Stimulated activated CD8-positive, alpha-beta memory T cell treated with anti-CD3 and anti-CD28 coated beads, Interleukin-2, amount 100 ng/mL, for 1 hour (primary cell): ENCODE results near the gene NPY2R.

Source experiments
- DNase-seq, 2 donors: peaks; one replicate each; pipeline ENCODE4 v3.0.0-alpha.2; 2020; ENCODE audit warnings: low read depth in 2 of 2

The NPY2R gene, protein sequence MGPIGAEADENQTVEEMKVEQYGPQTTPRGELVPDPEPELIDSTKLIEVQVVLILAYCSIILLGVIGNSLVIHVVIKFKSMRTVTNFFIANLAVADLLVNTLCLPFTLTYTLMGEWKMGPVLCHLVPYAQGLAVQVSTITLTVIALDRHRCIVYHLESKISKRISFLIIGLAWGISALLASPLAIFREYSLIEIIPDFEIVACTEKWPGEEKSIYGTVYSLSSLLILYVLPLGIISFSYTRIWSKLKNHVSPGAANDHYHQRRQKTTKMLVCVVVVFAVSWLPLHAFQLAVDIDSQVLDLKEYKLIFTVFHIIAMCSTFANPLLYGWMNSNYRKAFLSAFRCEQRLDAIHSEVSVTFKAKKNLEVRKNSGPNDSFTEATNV

DNA sequence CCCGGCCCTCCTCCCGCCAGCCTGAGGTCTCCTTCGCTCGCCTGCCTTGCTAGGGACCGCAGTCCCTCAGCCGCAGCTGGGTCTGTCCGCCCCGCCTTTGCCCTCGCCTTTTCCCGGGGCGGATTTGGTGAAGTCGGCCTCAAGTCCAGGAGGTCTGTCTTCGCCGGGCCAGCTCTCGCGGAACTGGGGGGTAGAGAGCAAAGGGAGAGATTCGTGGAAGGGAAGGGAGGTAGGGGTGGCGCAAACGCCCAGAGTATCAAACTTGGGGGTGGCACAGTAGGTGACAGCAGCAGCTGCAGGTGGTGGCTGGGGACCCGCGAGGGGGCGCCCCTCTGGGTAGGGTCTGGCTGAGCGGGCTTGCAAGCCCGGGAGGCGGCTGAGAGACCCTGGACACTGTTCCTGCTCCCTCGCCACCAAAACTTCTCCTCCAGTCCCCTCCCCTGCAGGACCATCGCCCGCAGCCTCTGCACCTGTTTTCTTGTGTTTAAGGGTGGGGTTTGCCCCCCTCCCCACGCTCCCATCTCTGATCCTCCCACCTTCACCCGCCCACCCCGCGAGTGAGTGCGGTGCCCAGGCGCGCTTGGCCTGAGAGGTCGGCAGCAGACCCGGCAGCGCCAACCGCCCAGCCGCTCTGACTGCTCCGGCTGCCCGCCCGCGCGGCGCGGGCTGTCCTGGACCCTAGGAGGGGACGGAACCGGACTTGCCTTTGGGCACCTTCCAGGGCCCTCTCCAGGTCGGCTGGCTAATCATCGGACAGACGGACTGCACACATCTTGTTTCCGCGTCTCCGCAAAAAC is at the start of gene NPY2R:
TSS of gene NPY2R (plus strand) at position 379 of the 797 bp plus-strand sequence. CDS start 5,304 bp downstream, outside the sequence.
- no peak for DNase-seq

DNA sequence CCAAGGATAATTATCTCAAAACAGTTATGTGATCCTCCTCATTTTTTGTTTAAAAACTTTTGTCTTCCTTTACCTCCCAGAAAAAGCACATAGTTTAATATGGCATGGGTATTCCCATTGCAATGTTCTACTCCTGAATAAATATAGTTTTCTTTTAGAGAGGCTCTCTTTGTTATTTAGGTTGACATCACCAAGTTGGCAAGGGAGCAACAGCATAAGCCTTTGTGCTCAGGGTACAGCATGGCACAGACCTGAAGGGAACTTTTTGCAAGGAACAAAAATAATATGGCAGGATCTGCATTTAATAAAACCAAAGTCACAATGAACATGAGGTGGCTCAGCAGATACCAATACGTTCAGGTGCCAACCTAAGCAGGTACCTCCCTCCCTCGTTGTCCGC is 47.1 kb upstream of the NPY2R start:
- no peak for DNase-seq

DNA sequence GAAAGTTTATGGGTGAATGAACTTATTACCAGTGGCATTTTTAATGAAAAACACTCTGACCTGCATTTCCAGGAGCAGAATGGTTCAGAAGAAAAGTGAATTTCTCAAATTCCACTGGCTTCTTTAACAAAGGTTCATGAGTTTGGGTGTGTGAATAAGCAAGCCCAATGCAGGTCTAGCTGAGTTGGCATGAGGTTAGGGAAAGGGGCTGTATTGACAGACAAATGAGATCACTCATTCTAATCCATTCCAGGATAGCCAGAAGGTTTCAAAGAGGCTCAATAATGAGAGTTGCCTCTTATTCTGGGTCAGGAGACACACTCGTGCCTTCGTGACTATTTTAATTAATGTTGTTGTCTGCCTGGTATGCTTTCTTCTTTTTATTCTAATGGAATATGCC is 43.7 kb upstream of the NPY2R start:
- no peak for DNase-seq

DNA sequence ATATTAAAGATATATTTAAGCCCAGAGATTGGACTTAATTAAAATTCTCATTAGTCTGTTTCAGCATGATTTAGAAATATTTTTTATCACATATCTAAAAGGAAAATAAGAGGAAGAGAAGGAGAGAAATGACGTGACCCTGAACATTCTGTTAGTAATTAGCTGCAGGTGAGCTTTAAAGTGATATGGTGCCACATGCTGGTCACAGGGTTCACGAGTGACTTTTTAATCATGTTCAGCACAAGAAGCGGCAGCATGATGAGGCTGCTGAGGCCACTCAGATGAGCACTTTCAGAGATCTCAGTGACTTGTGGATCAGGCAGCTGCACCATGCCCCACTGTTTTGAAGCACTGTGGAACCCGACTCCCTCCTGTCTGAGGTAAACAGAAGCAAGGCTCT is 37.9 kb upstream of the NPY2R start:
- DNase-seq, result no peak

DNA sequence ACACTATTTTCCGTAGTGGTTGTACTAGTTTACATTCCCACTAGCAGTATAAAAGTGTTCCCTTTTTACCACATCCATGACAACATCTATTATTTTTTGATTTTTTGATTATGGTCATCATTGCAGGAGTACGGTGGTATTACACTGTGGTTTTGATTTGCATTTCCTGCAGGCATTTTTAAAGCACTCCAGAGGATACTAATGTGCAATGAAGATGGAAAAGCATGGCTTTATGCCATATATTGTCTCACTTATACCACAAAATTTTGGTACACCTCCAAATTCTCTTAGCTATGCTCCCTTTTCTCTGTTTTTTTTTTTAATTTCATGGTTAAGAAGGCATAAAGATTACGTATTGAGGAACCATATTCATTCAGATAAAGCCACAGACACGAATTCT is 35.1 kb upstream of the NPY2R start:
- no peak for DNase-seq

DNA sequence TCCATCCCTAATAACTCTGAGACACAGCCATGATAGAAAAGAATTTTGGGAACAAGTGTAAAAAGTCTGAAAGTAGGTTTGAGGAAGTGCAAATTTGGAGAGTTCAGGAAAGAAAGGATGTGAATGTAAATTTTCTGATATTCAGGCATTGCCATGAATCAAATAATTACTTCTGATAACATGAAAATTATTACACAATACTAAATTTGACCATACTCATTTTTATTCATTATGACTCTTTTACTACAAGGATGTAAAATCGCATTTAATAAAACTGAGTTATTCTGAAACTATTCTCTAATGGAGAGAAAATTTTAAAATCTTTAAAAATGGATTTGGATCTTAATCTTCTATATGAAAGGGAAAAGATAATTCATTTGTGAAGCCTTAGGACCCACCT is 33.8 kb upstream of the NPY2R start:
- no peak for DNase-seq

DNA sequence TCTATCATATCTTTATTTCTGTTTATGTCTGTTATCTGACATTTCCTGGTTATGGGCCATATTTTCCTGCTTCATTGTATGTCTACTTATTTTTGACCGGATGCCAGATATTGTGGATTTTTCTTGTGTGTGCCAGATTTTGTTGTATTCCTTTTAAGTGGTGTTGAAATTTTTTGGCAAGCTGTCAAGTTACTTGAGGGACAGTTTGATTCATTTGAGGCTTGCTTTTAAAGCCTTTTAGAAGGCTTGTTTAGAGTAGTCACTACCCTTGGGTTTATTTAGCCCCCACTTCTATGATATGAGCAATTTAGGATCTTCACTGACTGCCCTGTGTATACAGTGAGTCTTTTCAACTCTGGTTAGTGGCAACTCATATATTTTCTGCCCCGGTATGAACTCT is 29.2 kb upstream of the NPY2R start:
- no peak for DNase-seq

DNA sequence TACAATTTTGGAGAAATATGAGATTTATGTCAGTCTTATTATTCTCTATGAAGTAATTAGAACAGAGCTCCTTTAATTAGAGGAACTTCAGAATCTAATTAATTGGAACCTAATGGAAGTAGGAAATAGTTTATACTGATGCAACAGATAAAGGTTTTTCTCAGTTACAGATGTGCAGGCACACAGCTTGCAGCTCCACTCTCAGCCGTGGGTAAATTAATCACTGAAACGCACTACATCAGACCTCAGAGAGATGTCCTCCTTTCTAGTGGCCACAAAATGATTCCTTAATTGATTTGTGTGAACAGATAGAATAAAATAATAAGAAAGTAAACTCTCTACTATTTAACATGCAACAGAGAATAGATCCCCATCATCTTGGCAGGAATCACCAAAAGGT is 21.5 kb upstream of the NPY2R start:
- no peak for DNase-seq

DNA sequence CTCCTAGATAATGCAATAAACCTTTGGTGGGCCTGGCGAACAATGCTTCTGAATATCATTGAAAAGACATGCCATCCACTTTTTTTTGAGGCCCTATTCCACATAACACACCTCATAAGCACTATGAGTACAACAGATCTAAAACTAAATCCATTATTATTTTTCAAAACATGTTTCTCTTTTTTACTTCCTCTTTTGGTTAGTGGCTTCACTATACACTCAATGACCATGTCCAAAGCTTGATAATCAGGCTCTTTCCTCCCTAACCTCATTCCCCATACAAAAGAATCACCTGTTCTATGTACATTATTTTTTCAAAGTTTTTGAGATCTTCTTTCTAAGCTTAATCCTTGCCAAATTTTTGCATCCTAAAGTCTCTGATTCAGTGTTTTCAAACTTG is 20.4 kb upstream of the NPY2R start:
- DNase-seq, result no peak

DNA sequence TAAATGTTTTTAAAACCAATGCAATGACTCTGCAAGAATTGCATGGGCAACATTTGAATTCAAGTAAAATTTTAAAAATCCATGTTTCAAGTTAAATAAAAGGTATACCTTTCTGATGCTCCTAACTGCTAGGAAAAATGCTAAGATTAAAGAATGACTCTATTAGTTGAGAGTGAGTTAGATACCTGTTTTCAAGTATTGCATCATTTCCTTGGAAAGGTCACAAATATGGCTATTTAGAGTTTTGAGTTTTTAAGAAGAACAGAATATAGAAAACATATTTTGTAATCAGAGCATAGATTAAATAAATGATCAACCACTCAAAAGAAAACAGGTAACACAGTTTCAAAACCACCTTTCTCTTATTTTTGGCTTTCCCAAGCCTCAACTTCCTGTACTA is 18.3 kb upstream of the NPY2R start:
- no peak for DNase-seq

DNA sequence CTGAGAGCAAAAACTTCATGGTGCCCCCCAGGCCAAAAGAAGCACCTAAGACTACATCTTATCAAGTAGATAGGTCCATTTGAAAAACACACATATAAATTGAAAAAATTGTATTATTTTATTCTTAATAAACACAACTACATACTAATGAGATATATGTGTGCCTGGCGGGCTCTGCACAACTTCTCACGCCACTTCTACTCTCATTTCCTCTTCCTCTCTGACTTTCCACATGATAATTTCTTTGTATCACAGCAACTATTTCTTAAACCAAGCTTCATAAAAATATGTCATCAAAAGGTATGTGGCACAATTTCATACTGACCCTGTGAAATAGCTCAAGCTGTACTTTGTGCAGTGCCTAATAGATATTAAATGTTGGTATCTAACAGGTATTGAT is 10.7 kb upstream of the NPY2R start:
- DNase-seq, result no peak

DNA sequence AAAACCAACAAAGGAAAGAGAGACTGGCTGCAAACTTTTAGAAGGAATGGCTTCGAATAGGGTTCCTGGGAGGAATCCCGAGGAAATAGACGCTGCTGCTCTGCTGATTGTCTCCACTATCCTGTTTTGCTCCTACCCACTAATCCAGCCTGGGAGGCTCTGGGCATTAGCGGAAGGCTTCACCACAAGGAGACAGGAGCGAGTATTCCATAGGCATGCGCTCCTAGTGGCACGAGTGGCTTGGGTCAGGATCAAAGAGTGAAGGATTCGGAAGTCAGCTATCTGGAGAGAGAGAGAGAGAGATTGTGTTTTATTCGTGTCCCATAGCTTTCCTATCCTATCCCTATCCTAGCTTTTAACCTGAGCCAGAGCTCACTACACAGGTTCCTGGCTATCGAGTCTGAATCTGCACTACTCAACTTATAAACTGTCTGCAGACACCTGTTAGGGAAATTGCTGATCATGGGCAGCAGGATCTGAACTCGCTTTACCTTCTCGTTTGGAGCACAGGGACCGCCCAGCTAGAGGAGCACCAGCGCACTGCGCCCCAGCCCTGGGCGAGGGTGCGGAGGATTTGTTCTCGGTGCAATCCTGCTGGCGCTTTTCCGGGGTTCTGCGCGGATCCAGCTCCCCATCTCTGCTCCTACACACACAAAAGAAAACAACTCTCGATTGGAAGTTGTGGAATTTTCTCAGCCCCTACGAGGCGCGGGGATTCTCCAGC is 740 bp upstream of the NPY2R start:
- no peak for DNase-seq

DNA sequence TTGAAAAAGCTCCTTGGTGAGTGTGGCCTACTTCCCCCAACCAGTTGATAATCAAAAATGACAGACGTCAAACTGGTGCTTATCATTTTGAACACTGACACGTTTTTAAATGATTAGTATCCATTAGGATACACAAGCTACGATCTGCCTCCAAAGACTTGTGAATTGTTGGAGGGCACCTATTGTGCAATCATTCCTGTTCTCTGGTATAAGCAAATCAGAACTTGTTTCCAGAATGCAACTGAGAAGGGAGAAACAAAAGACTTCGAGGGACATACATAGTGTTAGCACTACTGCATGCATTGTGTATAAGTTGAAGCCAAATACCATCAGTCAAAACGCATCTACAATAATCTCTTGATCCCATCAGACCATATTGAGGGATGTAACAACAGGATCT is 11.6 kb downstream of the NPY2R start:
- no peak for DNase-seq

DNA sequence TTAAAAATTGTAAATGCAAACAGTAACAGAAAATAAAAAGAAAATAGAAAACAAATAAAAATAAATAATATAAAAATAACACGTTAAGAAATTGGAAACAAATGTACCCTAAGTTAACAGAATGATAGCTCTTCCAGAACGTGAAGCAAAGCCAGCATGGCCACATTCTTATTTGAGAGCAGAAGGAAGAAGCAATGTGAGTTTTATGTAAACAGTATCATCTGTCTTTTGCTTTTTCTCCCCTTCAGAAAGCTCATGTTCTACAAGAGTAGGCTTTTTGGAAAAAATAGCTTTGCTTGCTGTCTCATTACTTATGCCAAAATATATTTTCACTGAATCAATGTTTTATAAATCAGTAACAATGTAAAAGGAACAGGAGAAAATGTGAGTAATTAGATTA is 18.7 kb downstream of the NPY2R start:
- no peak for DNase-seq

DNA sequence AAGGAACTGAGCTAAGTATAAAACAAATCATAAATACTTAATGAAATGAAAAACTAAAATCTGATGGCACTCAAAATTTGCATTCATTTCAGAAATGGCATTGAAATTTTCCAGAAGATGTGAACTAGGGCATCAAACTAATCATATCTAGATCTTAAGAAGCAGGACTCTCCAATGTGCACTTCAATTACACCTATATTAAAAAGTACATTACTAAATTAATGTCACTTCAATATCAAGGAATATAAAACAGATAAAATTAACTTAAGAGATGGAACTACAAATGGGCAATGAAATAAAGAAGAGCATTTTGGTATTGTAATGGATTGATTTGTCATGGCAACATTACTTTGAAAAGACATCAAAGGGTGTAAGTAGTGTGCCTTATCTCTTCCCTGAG is 20.3 kb downstream of the NPY2R start:
- DNase-seq, result no peak

DNA sequence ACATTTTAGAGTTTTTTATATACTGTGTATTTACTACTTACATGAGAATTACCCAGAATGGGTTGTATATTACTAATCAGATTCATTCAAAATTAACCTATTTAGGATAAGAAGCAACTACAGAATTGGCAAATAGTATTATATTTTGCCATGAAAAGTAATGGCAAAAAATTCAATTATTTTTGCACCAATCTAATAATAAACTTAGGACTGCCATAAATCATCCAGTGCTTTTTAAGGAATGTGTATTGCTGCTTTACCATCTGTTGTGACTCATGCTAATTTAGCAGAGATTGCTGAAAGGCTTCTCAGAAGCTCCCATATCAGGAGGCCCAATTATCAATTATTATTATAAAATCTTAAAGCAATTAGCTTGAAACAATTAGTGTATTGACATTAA is 24.0 kb downstream of the NPY2R start:
- DNase-seq, result no peak

DNA sequence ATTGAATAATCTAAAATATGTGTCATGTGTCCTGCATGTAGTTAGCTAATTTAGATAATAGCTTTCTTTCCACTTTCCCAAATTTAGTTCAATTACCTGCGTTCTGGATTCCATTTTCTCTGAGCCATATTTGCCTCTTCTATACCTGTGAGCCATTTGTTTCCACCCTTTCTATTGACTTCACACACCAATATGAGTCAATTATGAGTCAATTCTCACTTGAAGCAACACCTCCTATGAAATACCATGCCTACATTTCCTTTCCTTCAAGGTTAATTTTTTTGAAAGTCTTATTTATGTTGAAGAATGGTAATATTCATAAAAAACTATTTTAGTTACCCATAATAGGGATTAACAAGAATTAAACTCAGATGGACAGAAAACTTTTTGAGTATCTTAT is 25.8 kb downstream of the NPY2R start:
- no peak for DNase-seq

DNA sequence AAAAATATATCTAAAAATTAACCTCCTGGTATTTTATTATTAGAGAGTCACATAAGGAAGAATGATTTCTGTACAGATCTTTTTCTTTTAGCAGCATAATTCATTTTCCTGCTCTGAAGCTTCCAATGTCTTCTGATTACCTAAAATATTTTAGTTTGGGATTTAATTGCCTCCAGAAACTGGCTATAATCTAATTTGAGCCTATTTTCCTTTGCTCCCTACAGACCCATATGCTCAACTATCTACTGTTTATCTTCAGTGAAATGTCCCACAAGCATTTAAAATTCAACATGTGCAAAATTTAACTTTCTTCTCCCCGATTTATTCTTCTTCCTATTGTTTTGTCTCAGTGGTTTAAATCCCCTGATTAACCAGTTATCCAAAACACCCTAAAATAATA is 29.1 kb downstream of the NPY2R start:
- DNase-seq, result no peak

DNA sequence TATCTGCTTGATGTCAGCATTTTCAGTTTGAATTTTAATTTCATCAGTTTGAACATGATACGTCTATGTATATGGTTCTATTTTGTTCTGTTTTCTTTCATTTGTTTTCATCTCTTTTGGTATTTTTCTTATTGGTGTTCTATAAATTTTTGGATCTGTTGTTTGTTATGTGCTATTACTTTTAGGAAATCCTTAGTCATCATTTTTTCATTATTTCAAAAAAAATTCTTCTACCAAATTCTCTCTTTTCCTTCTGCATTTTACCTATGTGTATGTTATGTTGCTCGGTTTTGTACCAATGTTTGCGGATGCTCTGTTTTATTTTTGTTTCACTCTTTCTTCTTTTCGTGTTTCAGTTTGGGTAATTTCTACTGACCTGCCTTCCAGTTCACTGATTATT is 32.8 kb downstream of the NPY2R start:
- no peak for DNase-seq

DNA sequence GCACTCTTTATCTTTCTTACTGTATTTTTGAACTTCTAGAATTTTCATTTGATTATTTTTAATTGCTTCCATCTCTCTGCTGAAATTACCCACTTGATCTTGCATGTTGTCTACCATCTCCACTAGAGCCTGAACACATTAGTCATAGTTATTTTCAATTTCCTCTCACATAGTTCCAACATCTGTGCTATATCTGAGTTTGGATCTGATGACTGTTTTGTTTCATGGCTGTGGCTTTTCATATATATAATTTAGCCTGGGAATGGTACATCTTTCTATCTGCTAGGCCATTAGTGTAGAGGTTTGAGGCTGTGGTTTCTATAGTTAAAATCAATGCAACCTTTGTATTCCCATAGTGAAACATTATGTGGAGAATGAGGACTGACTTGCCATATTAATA is 33.2 kb downstream of the NPY2R start:
- no peak for DNase-seq

DNA sequence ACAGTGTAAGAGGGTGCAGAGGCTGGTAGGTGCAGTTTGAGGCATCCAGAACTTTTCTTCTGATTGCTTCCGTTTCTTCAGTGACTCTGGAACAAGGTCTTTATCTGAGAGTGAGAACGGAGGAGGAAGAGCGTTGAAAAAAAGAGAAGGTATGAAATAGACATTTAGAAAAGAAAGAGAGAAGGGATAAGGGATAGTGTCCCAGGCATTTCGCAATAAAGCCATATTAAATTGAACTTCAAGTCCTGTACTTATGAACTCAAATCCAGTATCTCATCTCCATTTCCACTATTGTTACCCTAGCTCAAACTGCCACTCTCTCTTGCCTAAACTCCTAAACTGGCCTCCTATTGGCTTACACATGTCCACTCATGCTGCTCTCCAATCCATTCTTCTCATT is 36.7 kb downstream of the NPY2R start:
- DNase-seq, result no peak

DNA sequence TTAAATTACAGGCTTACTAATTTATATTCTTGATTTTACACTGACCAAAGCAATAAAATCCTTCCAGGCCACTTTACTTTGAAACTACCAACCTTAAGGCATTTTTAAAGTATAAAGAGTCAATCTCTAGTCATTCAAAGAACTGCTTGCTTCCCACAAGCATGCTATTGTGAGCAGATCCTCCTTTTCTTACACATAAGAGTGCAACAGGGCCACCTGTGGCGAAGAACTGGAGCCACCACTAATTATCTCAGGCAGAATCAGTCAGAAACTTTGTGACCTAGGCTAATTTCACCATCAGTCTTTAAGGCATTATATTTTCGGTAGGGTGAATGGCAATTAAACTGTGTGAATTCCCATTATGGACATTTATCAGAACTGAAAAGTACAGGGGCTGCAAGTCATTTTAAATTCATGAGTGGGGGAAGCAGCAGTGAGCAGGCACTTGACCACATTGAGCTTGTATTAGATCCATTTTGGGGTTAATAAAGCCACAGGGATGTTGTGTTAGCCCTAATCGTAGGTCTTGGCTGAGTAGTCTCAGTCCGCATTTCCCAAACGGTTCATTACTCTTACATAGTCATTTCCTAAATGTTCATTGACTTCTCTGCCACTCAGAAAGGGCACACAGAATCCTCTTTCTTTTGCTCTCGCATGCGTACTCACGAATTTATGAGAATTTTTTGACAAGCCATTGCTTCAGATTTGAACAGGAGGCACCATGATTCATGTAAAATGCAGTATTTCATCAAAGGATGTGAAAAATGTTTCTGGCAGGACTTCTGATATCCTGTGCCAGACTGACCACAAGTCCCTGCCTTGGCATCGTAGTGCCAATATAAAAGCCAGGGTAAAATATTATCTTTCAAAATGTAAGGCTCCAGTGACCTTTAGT is 39.8 kb downstream of the NPY2R start:
- no peak for DNase-seq
